ENCODE measurements around the gene ALDH1L2.

The ALDH1L2 gene

DNA sequence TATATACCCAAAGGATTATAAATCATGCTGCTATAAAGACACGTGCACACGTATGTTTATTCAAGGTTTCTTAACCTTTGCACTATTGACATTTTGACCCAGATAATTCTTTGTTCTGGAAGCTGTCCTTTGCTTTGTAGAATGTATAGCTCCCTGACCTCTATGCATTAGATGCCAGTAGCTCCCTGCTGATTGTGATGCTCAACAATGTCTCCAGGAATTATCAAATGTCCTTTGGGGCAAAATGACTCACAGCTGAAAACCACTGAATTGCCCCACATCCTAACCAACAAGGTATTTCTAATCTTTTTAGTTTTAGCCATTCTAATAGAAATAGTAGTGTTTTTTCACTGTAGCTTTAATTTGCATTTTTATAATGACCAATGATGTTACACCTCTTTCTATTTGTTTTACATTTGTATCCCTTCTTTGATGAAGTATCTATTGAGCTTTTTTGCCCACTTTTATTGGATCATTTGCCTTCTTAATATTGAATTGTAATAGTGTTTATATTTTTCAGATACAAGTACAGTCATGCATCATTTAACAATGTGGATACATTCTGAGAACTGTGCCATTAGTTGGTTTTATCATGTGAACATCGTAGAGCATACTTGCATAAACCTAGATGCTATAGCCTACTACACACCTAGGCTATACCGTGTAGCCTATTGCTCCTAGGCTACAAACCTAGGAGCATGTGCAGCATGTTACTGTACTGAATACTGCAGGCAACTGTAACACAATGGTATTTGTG, 108.5 kb downstream of the ALDH1L2 start:
- DNase-seq, result peak; percentile 76

- DNase-seq, result peak; percentile 75
Measured at GRCh38 chr12:104974626-104975290, 109.5 kb downstream of the ALDH1L2 start.

- no peak for DNase-seq
Measured at GRCh38 chr12:104973250-104973649, 111.0 kb downstream of the ALDH1L2 start.

DNA sequence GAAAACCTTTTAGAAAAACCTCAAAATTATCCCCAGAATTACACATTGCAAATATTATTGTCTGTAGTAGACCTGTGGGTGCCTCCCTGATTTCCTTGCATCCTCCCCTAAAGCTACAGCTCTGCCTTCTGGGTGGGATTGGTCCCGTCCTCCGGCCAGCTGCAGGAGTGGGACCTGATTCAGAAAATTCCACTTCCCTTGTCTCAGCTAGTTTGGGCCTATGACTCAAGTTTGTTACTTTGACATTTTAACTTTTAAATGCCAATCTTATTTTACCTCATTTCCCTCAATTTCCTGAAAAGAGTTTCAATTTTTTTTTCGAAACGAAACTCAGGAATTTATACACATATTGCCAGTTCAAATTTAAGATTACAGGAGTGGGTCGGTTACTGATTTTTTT, 113.0 kb downstream of the ALDH1L2 start:
- DNase-seq, result peak; percentile 6
